Measurements from ENCODE around the gene ZBTB16.
A peak's percentile ranks its signal among the peaks of the same experiment; 100 is the strongest.

DNA sequence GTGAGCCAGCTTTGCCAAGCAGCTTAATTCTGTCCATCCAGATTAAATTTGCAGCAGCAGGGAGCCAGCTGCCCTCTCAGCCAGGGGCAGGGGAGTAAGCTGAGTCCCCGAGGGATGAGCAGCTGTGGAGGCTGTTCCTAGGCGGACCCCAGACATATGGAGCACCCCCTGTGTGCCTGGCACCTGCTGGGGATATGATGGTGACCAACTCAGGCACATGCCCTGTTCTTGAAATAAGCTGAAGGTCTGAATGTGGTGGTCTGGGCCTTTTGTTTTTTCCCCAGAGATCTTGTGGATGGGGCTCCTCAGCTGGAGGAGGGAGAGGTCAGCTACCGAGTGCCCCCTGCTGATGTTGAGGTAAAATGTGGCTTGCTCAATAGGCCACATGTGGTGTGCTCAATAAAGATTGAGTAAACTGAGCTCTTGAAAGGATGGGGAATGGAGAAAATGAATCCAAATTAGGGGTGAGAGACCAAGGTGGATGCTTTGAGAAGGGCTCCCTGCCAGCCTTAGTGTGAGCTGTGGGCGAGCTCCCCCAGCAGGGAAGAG, 133.4 kb downstream of the ZBTB16 start:
- TF ChIP-seq, protein P1, sequence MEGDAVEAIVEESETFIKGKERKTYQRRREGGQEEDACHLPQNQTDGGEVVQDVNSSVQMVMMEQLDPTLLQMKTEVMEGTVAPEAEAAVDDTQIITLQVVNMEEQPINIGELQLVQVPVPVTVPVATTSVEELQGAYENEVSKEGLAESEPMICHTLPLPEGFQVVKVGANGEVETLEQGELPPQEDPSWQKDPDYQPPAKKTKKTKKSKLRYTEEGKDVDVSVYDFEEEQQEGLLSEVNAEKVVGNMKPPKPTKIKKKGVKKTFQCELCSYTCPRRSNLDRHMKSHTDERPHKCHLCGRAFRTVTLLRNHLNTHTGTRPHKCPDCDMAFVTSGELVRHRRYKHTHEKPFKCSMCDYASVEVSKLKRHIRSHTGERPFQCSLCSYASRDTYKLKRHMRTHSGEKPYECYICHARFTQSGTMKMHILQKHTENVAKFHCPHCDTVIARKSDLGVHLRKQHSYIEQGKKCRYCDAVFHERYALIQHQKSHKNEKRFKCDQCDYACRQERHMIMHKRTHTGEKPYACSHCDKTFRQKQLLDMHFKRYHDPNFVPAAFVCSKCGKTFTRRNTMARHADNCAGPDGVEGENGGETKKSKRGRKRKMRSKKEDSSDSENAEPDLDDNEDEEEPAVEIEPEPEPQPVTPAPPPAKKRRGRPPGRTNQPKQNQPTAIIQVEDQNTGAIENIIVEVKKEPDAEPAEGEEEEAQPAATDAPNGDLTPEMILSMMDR (IDR thresholded peaks at IDR 0.05): peak in 1 of 12 donors; percentile 9
- no peak for TF ChIP-seq POLR2A (IDR thresholded peaks at IDR 0.05)

All from heart left ventricle (tissue), 13 donors.